OCI-LY3 (cell line): ENCODE results near the gene FMNL2.

Experiments
- EZH2phosphoT487 ChIP-seq: fragments of 200-600 bp; shearing (Covaris generic); IDR thresholded peaks from 2 replicates; pipeline ENCODE4 v1.6.1; 2018; ENCODE audit warnings: antibody characterized with exemption, mixed run types, low read depth
- TF ChIP-seq, protein P1 (sequence below): fragments of 200-600, 300-600 bp; sonication (generic); IDR thresholded peaks from 2 replicates; pipeline ENCODE4 v1.5.1; 2014; ENCODE audit warnings: antibody characterized with exemption, low read length, low read depth

DNA sequence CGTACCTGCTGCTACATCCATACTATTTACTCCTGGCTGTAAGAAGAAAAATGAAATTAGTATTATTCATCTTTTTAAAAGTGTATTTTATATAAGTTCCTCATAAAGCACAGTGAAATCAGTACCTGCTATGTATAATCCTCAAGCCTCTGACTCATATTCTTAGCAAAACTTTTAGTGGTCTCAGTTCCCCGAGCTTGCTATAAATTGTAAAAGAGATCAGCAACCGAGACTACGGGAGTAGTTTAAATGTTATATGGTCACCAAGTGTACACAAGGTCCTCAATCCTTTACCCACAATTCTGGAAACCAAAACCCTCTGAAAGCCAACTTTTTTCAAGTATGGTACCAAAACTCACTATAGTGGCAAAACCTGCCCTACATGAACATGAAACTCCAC, 358.1 kb downstream of the FMNL2 start:
- TF ChIP-seq, protein P1, sequence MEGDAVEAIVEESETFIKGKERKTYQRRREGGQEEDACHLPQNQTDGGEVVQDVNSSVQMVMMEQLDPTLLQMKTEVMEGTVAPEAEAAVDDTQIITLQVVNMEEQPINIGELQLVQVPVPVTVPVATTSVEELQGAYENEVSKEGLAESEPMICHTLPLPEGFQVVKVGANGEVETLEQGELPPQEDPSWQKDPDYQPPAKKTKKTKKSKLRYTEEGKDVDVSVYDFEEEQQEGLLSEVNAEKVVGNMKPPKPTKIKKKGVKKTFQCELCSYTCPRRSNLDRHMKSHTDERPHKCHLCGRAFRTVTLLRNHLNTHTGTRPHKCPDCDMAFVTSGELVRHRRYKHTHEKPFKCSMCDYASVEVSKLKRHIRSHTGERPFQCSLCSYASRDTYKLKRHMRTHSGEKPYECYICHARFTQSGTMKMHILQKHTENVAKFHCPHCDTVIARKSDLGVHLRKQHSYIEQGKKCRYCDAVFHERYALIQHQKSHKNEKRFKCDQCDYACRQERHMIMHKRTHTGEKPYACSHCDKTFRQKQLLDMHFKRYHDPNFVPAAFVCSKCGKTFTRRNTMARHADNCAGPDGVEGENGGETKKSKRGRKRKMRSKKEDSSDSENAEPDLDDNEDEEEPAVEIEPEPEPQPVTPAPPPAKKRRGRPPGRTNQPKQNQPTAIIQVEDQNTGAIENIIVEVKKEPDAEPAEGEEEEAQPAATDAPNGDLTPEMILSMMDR, result no peak
- no peak for TF ChIP-seq EZH2phosphoT487
